GM23338 (cell line): ENCODE data around the gene CHD8. TPM values are rescaled to one million over a fixed set of nuclear protein-coding genes. Genes with fewer than 3 reads are reported as not detected.

Experiments
- ATAC-seq: fragments of 200-7000 bp; cut with Tn5 transposase; 3 replicates; pipeline ENCODE4 v1.9.1; 2020
- DNase-seq: peaks from one replicate; pipeline ENCODE4 v3.0.0-alpha.2; 2015; ENCODE audit warnings: low spot score
- H2AFZ ChIP-seq: fragments of 200-600 bp; sonication (generic); 2 replicates; pipeline ENCODE4 v1.8.0; 2016; ENCODE audit warnings: antibody characterized with exemption, mild to moderate bottlenecking, moderate library complexity
- H3F3A ChIP-seq: fragments of 200-600 bp; sonication (generic); replicated peaks from 2 replicates; pipeline ENCODE4 v1.8.0; 2017; ENCODE audit warnings: antibody characterized with exemption, mixed run types, low read depth
- H3K27ac ChIP-seq: fragments of 200-600 bp; sonication (generic); 2 replicates; pipeline ENCODE4 v1.6.1; 2016; ENCODE audit warnings: low read depth
- H3K27me3 ChIP-seq: fragments of 200-600 bp; sonication (generic); 2 replicates; pipeline ENCODE4 v1.8.0; 2016; ENCODE audit warnings: mild to moderate bottlenecking, mixed run types, moderate library complexity; ENCODE audit not compliant: insufficient read depth
- H3K36me3 ChIP-seq: fragments of 200-600 bp; sonication (generic); 2 replicates; pipeline ENCODE4 v1.8.0; 2016; ENCODE audit warnings: mild to moderate bottlenecking; ENCODE audit not compliant: insufficient read depth
- H3K4me1 ChIP-seq: fragments of 200-600 bp; sonication (generic); 2 replicates; pipeline ENCODE4 v1.8.0; 2016; ENCODE audit warnings: mild to moderate bottlenecking, moderate library complexity; ENCODE audit not compliant: insufficient read depth
- H3K4me2 ChIP-seq: fragments of 200-600 bp; sonication (generic); 2 replicates; pipeline ENCODE4 v1.7.1; 2017; ENCODE audit warnings: mixed run types
- H3K4me3 ChIP-seq: fragments of 200-600 bp; sonication (generic); 2 replicates; pipeline ENCODE4 v1.6.1; 2016; ENCODE audit warnings: mixed run types
- H3K79me2 ChIP-seq: fragments of 200-600 bp; sonication (generic); replicated peaks from 2 replicates; pipeline ENCODE4 v1.8.0; 2017; ENCODE audit warnings: mild to moderate bottlenecking; ENCODE audit not compliant: insufficient read depth
- H3K9me2 ChIP-seq: fragments of 200-600 bp; sonication (generic); 2 replicates; pipeline ENCODE4 v1.8.0; 2017; ENCODE audit not compliant: insufficient read depth
- H4K20me1 ChIP-seq: fragments of 200-600 bp; sonication (generic); replicated peaks from 2 replicates; pipeline ENCODE4 v1.8.0; 2017; ENCODE audit warnings: mild to moderate bottlenecking; ENCODE audit not compliant: insufficient read depth
- H3K27ac Mint-ChIP-seq: 2 replicates; pipeline ENCODE4 v1.8.0; 2020; ENCODE audit warnings: inconsistent platforms, mild to moderate bottlenecking, moderate library complexity, mixed read lengths
- H3K27me3 Mint-ChIP-seq: 3 replicates; pipeline ENCODE4 v1.8.0; 2022; ENCODE audit warnings: low read depth, mild to moderate bottlenecking, moderate library complexity, mixed read lengths, inconsistent platforms; ENCODE audit not compliant: insufficient read depth, poor library complexity
- H3K36me3 Mint-ChIP-seq: 3 replicates; pipeline ENCODE4 v1.8.0; 2021; ENCODE audit warnings: low read depth, mild to moderate bottlenecking, inconsistent platforms, moderate library complexity, mixed read lengths
- H3K4me1 Mint-ChIP-seq: 3 replicates; pipeline ENCODE4 v1.8.0; 2020; ENCODE audit warnings: mild to moderate bottlenecking, inconsistent platforms, mixed read lengths
- H3K4me3 Mint-ChIP-seq: 3 replicates; pipeline ENCODE4 v1.8.0; 2021; ENCODE audit warnings: moderate library complexity, mild to moderate bottlenecking, inconsistent platforms, mixed read lengths
- H3K9me3 Mint-ChIP-seq: 3 replicates; pipeline ENCODE4 v1.8.0; 2020; ENCODE audit warnings: moderate library complexity, mild to moderate bottlenecking, inconsistent platforms, mixed read lengths
- EZH2 ChIP-seq: fragments of 200-600 bp; sonication (generic); IDR thresholded peaks from one replicate; pipeline ENCODE4 v1.8.0; 2017; ENCODE audit warnings: antibody characterized with exemption, mild to moderate bottlenecking, low read depth; ENCODE audit not compliant: unreplicated experiment
- EZH2phosphoT487 ChIP-seq: fragments of 200-600 bp; sonication (generic); IDR thresholded peaks from one replicate; pipeline ENCODE4 v1.8.1; 2018; ENCODE audit warnings: antibody characterized with exemption; ENCODE audit not compliant: unreplicated experiment
- JUNB ChIP-seq: IDR thresholded peaks from one replicate; pipeline ENCODE4 v1.6.1; 2016; ENCODE audit warnings: antibody characterized with exemption; ENCODE audit not compliant: unreplicated experiment
- POLR2AphosphoS5 ChIP-seq: IDR thresholded peaks from 2 replicates; pipeline ENCODE4 v1.6.1; 2016; ENCODE audit warnings: antibody characterized with exemption, low read depth
- polyA plus RNA-seq: library from polyadenylated mRNA; unstranded; fragments of >200 nt; fragmentation: Nextera tagmentation; extraction: Ambion mirVana; gene quantifications from 2 replicates; pipeline ENCODE4 v1.2.1, GENCODE V29; 2016
- total RNA-seq: library from RNA; depleted of rRNA; stranded (reverse); fragments of >200 nt; shearing (Covaris generic); gene quantifications from 2 replicates; pipeline ENCODE4 v1.2.3, GENCODE V29; 2014
- TF ChIP-seq, protein P1 (sequence below), 2 experiments: fragments of 200-600 bp in 1 of 2; sonication (generic) in 1 of 2; conservative IDR thresholded peaks; 2 replicates each; pipeline versions ENCODE4 v1.5.1 to v1.6.1; 2016 to 2017; ENCODE audit warnings: antibody characterized with exemption in 2 of 2, low read depth in 2 of 2, mild to moderate bottlenecking in 2 of 2, moderate library complexity in 1 of 2
- TF ChIP-seq, protein P2 (sequence below): IDR thresholded peaks from 2 replicates; pipeline ENCODE4 v1.6.1; 2016; ENCODE audit warnings: antibody characterized with exemption
- TF ChIP-seq, protein P3 (sequence below): fragments of 250-450 bp; sonication (Bioruptor Pico); IDR thresholded peaks from 2 replicates; pipeline ENCODE4 v1.5.0; 2020; ENCODE audit warnings: mild to moderate bottlenecking, moderate library complexity

The CHD8 gene
- total and polyA plus RNA-seq, 2 experiments from 2014 or later: 96.2 to 129 TPM

DNA sequence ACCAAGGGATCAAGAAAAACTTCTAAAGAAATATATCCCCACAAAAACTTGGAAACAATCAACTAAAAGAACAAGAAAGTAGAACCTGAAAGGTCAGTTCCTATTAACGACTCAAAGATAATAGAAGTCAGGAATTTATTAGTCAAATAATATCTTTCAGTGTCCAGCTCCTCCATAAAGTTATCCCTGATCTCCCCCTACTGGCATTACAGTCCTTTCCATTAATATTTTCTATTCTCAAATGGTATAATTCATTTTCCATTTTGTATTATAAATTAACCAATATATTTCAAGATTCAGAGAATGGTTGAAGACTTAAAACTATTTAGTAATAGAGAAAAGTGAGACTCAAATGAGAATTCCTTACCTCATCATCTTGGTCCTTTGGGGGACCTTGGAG is 60.5 kb downstream of the CHD8 start:
- Histone ChIP-seq H3K36me3 (peaks cover 96% of the 10 kb centered on the region), H2AFZ (no peak overlapping the region), H3K4me3 (no peak overlapping the region), H3K4me2 (no peak overlapping the region), H3K27me3 (no peaks in the 10 kb centered on the region), H3F3A (peaks cover 34% of the 10 kb centered on the region; the same call in 1 of the 2 replicates), H3K4me1 (no peaks in the 10 kb centered on the region), H3K79me2 (no peaks in the 10 kb centered on the region), H3K27ac (no peak overlapping the region), H4K20me1 (peaks cover 14% of the 10 kb centered on the region), H3K9me2 (no peaks in the 10 kb centered on the region)
- ATAC-seq: no peak
- Mint-ChIP-seq H3K9me3 (no peaks in the 10 kb centered on the region), H3K4me1 (no peaks in the 10 kb centered on the region), H3K36me3 (peaks cover 87% of the 10 kb centered on the region), H3K27me3 (no peaks in the 10 kb centered on the region), H3K27ac (no peak overlapping the region), H3K4me3 (no peak overlapping the region)
- TF ChIP-seq, protein P1, sequence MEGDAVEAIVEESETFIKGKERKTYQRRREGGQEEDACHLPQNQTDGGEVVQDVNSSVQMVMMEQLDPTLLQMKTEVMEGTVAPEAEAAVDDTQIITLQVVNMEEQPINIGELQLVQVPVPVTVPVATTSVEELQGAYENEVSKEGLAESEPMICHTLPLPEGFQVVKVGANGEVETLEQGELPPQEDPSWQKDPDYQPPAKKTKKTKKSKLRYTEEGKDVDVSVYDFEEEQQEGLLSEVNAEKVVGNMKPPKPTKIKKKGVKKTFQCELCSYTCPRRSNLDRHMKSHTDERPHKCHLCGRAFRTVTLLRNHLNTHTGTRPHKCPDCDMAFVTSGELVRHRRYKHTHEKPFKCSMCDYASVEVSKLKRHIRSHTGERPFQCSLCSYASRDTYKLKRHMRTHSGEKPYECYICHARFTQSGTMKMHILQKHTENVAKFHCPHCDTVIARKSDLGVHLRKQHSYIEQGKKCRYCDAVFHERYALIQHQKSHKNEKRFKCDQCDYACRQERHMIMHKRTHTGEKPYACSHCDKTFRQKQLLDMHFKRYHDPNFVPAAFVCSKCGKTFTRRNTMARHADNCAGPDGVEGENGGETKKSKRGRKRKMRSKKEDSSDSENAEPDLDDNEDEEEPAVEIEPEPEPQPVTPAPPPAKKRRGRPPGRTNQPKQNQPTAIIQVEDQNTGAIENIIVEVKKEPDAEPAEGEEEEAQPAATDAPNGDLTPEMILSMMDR (conservative IDR thresholded peaks at IDR 0.05; ENCODE audit: low read depth in 2 of 2): 0 out of 4 replicates have a peak, but pooled peaks of 1 of the 2 experiments have one; percentile 10
- TF ChIP-seq EZH2: no peak
- DNase-seq: no peak

- Histone ChIP-seq H3K4me1 (peaks cover 3% of the 10 kb centered on the region; the same call in 1 of the 2 replicates), H3K4me2 (peak overlapping the region; percentile 81), H3K9me2 (no peaks in the 10 kb centered on the region), H3K79me2 (peaks cover 34% of the 10 kb centered on the region), H2AFZ (no peak overlapping the region), H3K4me3 (peak overlapping the region; percentile 87), H3K27me3 (no peaks in the 10 kb centered on the region), H3F3A (peaks cover 14% of the 10 kb centered on the region), H4K20me1 (peaks cover 7% of the 10 kb centered on the region), H3K36me3 (peaks cover 26% of the 10 kb centered on the region), H3K27ac (peak overlapping the region; percentile 91)
- ATAC-seq: no peak; the same call in 2 of the 3 replicates
- no peaks in the 10 kb centered on the region for H3K9me3 Mint-ChIP-seq
- H3K27me3 Mint-ChIP-seq: peaks cover 16% of the 10 kb centered on the region
- no peak for DNase-seq
- peaks cover 10% of the 10 kb centered on the region for H3K4me1 Mint-ChIP-seq
- peak overlapping the region; percentile 100; the same call in 1 of the 2 replicates for H3K27ac Mint-ChIP-seq
- peak overlapping the region; percentile 97 for H3K4me3 Mint-ChIP-seq
- H3K36me3 Mint-ChIP-seq: peaks cover 58% of the 10 kb centered on the region
- no peak for TF ChIP-seq POLR2AphosphoS5
- TF ChIP-seq EZH2phosphoT487: no peak
- TF ChIP-seq, protein P2, sequence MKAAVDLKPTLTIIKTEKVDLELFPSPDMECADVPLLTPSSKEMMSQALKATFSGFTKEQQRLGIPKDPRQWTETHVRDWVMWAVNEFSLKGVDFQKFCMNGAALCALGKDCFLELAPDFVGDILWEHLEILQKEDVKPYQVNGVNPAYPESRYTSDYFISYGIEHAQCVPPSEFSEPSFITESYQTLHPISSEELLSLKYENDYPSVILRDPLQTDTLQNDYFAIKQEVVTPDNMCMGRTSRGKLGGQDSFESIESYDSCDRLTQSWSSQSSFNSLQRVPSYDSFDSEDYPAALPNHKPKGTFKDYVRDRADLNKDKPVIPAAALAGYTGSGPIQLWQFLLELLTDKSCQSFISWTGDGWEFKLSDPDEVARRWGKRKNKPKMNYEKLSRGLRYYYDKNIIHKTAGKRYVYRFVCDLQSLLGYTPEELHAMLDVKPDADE: no peak
- TF ChIP-seq JUNB: no peak
- no peak for TF ChIP-seq EZH2
- TF ChIP-seq, protein P3, sequence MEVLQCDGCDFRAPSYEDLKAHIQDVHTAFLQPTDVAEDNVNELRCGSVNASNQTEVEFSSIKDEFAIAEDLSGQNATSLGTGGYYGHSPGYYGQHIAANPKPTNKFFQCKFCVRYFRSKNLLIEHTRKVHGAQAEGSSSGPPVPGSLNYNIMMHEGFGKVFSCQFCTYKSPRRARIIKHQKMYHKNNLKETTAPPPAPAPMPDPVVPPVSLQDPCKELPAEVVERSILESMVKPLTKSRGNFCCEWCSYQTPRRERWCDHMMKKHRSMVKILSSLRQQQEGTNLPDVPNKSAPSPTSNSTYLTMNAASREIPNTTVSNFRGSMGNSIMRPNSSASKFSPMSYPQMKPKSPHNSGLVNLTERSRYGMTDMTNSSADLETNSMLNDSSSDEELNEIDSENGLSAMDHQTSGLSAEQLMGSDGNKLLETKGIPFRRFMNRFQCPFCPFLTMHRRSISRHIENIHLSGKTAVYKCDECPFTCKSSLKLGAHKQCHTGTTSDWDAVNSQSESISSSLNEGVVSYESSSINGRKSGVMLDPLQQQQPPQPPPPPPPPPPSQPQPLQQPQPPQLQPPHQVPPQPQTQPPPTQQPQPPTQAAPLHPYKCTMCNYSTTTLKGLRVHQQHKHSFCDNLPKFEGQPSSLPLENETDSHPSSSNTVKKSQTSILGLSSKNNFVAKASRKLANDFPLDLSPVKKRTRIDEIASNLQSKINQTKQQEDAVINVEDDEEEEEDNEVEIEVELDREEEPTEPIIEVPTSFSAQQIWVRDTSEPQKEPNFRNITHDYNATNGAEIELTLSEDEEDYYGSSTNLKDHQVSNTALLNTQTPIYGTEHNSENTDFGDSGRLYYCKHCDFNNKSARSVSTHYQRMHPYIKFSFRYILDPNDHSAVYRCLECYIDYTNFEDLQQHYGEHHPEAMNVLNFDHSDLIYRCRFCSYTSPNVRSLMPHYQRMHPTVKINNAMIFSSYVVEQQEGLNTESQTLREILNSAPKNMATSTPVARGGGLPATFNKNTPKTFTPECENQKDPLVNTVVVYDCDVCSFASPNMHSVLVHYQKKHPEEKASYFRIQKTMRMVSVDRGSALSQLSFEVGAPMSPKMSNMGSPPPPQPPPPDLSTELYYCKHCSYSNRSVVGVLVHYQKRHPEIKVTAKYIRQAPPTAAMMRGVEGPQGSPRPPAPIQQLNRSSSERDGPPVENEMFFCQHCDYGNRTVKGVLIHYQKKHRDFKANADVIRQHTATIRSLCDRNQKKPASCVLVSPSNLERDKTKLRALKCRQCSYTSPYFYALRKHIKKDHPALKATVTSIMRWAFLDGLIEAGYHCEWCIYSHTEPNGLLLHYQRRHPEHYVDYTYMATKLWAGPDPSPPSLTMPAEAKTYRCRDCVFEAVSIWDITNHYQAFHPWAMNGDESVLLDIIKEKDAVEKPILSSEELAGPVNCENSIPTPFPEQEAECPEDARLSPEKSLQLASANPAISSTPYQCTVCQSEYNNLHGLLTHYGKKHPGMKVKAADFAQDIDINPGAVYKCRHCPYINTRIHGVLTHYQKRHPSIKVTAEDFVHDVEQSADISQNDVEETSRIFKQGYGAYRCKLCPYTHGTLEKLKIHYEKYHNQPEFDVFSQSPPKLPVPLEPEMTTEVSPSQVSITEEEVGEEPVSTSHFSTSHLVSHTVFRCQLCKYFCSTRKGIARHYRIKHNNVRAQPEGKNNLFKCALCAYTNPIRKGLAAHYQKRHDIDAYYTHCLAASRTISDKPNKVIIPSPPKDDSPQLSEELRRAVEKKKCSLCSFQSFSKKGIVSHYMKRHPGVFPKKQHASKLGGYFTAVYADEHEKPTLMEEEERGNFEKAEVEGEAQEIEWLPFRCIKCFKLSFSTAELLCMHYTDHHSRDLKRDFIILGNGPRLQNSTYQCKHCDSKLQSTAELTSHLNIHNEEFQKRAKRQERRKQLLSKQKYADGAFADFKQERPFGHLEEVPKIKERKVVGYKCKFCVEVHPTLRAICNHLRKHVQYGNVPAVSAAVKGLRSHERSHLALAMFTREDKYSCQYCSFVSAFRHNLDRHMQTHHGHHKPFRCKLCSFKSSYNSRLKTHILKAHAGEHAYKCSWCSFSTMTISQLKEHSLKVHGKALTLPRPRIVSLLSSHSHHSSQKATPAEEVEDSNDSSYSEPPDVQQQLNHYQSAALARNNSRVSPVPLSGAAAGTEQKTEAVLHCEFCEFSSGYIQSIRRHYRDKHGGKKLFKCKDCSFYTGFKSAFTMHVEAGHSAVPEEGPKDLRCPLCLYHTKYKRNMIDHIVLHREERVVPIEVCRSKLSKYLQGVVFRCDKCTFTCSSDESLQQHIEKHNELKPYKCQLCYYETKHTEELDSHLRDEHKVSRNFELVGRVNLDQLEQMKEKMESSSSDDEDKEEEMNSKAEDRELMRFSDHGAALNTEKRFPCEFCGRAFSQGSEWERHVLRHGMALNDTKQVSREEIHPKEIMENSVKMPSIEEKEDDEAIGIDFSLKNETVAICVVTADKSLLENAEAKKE: no peak
Observed at GRCh38 chr14:21385188-21385904, 70.6 kb downstream of the CHD8 start.
